SK-N-MC (cell line): ENCODE data around the gene FBH1.
"Not testable (repeated sequence)": the region's sequence is repeated elsewhere in the genome, so short reads cannot be mapped to it uniquely, and the experiment has no call there.

ENCODE experiments used
- DNase-seq: peaks from one replicate; pipeline ENCODE4 v3.0.0-alpha.2; 2011; ENCODE audit warnings: low read depth, low spot score
- H3K27ac ChIP-seq: fragments of 200-600 bp; sonication (generic); 2 replicates; pipeline ENCODE4 v1.5.1; 2016; ENCODE audit warnings: mixed run types
- H3K36me3 ChIP-seq: fragments of 200-600 bp; sonication (generic); 2 replicates; pipeline ENCODE4 v1.6.1; 2017; ENCODE audit warnings: antibody characterized with exemption, low read length, mixed read lengths; ENCODE audit not compliant: insufficient read depth
- H3K4me3 ChIP-seq: fragments of 200-600 bp; sonication (generic); 2 replicates; pipeline ENCODE4 v1.5.1; 2016
- H3K9ac ChIP-seq: fragments of 200-600 bp; sonication (generic); 2 replicates; pipeline ENCODE4 v1.8.0; 2017; ENCODE audit warnings: mixed run types, mixed read lengths; ENCODE audit not compliant: insufficient read length
- H3K9me3 ChIP-seq: fragments of 200-600 bp; sonication (generic); 2 replicates; pipeline ENCODE4 v1.6.1; 2017; ENCODE audit warnings: low read depth, mild to moderate bottlenecking, antibody characterized with exemption, low read length, moderate library complexity, mixed read lengths
- EZH2 ChIP-seq: fragments of 200-600 bp; sonication (generic); IDR thresholded peaks from one replicate; pipeline ENCODE4 v1.6.1; 2017; ENCODE audit warnings: antibody characterized with exemption
- FOXP2 ChIP-seq: optimal IDR thresholded peaks from 2 replicates; pipeline ENCODE3; 2011; ENCODE audit warnings: mild to moderate bottlenecking, moderate library complexity; ENCODE audit not compliant: insufficient read depth; ENCODE audit errors: extremely low read length, control extremely low read depth
- POLR2AphosphoS5 ChIP-seq: IDR thresholded peaks from 2 replicates; pipeline ENCODE4 v1.6.1; 2012; ENCODE audit warnings: mild to moderate bottlenecking, low read depth, low read length, borderline replicate concordance

FBH1 gene

DNA sequence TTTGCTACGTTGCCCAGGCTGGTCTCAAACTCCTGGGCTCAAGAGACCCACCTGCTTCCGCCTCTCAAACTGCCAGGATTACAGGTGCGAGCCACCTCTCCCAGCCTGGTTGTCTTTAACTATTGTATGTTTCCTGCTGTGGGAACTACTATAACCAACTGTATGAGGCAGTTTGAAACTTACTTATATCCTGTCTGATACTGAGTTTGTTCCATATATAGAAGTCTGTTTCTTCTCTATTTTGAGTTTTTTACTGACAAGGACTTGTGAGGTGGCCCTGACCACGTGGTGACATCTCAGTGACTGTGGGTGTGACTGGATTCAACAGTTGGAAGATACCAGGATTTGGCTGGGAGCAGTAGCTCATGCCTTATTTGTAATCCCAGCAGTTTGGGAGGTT, 14.2 kb downstream of the FBH1 start:
- Histone ChIP-seq H3K36me3 (peaks cover 5% of the 10 kb centered on the region; the same call in 1 of the 2 replicates), H3K4me3 (no peak overlapping the region), H3K9me3 (no peaks in the 10 kb centered on the region), H3K27ac (no peak overlapping the region), H3K9ac (no peak overlapping the region)
- no peak for DNase-seq
- no peak for TF ChIP-seq FOXP2
- TF ChIP-seq EZH2 = no peak
- TF ChIP-seq POLR2AphosphoS5 = no peak

DNA sequence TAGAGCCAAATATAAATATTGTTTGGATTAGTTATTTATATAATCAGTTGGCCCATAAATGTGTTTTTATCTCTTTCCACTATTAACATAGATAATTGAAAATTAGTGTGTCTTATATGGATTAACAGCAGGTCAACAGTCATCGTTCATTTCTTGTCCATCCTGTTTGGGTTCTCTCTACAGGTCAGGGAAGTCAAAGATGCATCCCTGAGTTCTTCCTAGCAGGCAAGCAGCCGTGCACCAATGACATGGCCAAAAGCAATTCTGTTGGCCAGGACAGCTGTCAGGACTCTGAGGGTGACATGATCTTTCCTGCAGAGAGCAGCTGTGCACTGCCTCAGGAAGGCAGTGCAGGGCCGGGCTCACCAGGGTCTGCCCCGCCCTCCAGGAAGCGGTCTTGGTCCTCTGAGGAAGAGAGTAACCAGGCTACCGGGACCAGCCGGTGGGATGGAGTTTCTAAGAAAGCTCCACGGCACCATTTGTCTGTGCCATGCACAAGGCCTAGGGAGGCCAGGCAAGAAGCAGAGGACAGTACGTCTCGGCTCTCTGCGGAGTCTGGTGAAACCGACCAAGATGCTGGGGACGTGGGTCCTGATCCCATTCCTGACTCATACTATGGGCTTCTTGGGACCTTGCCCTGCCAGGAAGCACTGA, 15.9 kb downstream of the FBH1 start:
- Histone ChIP-seq H3K4me3 (no peak overlapping the region), H3K36me3 (peaks cover 13% of the 10 kb centered on the region; the same call in 1 of the 2 replicates), H3K9ac (no peak overlapping the region), H3K27ac (no peak overlapping the region), H3K9me3 (no peaks in the 10 kb centered on the region)
- no peak for DNase-seq
- TF ChIP-seq POLR2AphosphoS5 (no peak), EZH2 (no peak), FOXP2 (no peak)

DNA sequence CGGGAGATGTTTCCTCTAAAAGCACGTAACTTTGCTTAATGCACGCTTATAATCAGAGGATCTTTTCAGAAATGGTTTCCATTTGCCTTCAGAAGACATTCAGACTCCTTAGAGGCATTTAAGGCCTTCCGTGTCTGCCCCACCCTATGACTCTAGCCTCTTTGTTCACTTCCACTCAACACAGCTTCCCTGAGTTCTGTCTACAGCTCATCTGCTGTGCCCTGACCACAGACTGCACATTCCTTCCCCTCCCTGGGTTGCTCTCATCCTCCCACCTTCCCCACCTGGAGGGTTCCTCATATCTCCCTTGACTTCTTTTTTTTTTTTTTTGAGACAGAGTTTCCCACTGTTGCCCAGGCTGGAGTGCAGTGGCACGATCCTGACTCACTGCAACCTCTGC, 16.6 kb downstream of the FBH1 start:
- Histone ChIP-seq H3K4me3 (no peak overlapping the region), H3K9me3 (no peaks in the 10 kb centered on the region), H3K27ac (no peak overlapping the region), H3K9ac (no peak overlapping the region), H3K36me3 (peaks cover 13% of the 10 kb centered on the region; the same call in 1 of the 2 replicates)
- TF ChIP-seq FOXP2 = no peak
- TF ChIP-seq POLR2AphosphoS5 = no peak
- no peak for DNase-seq

DNA sequence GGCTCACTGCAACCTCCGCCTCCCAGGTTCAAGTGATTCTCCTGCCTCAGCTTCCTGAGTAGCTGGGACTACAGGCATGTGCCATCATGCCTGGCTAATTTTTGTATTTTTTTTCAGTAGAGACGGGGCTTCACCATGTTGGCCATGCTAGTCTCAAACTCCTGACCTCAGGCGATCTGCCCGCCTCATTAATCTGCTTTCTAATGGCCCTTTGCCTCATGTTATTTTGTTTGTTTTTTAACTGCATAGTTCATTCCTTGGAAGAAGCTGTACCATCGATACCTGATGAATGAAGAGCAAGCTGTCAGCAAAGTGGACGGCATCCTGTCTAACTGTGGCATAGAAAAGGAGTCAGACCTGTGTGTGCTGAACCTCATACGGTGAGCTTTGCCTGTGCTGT, 18.6 kb downstream of the FBH1 start:
- not testable (repeated sequence) for DNase-seq, H3K27ac ChIP-seq, H3K9ac ChIP-seq, H3K4me3 ChIP-seq, H3K9me3 ChIP-seq
- H3K36me3 ChIP-seq = peaks cover 13% of the 10 kb centered on the region; the same call in 1 of the 2 replicates

DNA sequence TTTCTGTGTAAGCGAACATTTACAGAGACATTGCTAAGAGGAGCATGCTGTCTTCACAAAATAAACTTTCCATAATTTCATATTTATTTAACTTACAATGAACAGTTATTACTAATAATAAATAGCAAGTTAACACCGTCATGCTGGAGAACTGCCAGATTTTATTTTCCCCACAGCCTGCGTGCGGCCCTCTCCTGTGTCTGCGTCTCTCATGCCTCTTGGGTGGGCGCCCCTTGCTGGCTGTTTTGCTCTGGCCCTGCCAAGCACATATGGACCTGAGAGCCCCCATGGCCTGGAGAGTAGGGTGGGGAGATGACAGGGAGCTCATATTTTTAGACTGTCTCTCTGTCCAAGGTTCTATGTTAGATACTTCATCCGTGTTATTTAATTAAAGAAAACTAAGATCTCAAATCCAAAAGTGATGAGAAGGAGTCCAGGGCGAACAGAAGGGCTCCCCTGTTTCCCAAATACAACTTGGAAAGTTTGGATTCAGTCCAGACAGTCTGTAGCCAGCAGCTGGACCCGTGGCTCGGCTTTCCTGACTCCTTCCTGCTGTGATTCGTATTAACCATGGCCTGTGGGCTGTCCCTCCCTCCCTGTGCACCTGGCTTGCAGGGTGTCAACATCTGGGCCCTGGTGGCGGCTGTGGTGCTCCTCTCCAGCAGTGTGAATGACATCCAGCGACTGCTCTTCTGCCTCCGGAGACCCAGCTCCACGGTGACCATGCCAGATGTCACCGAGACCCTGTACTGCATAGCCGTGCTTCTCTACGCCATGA, 20.5 kb downstream of the FBH1 start:
- Histone ChIP-seq H3K27ac (no peak overlapping the region), H3K9me3 (no peaks in the 10 kb centered on the region), H3K9ac (no peak overlapping the region), H3K36me3 (peaks cover 22% of the 10 kb centered on the region; the same call in 1 of the 2 replicates), H3K4me3 (no peak overlapping the region)
- DNase-seq = no peak
- TF ChIP-seq EZH2 (no peak), POLR2AphosphoS5 (no peak), FOXP2 (no peak)

DNA sequence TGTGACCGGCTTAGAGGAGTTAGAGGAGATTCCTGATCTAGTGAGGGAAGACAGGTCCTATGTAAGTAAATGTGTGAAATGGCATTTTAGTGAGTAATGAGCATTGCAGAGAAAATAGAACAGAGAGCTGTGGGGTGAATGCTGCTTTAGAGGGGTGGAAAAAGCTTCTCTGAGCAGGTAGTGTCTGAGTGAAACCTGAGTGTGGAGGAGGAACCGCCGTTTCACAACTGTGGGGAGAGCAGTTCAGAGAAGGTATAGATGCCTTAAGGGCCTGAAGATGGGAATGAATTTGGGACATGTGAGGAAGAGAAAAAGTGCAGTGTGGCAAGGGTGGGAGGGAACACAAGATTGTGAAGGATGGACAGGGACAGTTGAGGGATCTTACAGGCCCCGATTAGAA, 21.6 kb downstream of the FBH1 start:
- Histone ChIP-seq H3K4me3 (no peak overlapping the region), H3K9ac (no peak overlapping the region), H3K27ac (no peak overlapping the region), H3K36me3 (peaks cover 22% of the 10 kb centered on the region; the same call in 1 of the 2 replicates), H3K9me3 (no peaks in the 10 kb centered on the region)
- DNase-seq = no peak
- TF ChIP-seq POLR2AphosphoS5 (no peak), FOXP2 (no peak), EZH2 (no peak)

DNA sequence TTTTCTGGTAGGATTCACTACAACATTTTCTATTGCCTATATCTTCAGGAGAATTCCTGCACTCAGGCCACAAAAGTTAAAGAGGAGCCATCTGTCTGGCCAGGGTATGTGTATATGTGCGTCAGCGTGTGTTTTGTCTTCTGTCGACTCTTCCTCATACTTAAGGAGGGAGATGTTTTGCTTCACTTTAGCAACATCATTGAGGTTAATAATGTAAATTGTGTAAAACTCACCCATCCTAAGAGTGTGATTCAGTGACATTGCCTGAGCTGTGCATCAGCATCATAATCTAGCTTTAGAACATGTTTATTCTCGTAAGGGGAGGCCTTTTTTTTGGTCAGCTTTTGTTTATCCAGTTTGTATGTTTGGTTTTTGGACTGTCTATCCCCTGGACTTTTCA, 23.7 kb downstream of the FBH1 start:
- Histone ChIP-seq H3K4me3 (no peak overlapping the region), H3K36me3 (peaks cover 29% of the 10 kb centered on the region; the same call in 1 of the 2 replicates), H3K9me3 (no peaks in the 10 kb centered on the region), H3K9ac (no peak overlapping the region), H3K27ac (no peak overlapping the region)
- TF ChIP-seq POLR2AphosphoS5 = no peak
- no peak for TF ChIP-seq EZH2
- TF ChIP-seq FOXP2 = no peak
- no peak for DNase-seq

DNA sequence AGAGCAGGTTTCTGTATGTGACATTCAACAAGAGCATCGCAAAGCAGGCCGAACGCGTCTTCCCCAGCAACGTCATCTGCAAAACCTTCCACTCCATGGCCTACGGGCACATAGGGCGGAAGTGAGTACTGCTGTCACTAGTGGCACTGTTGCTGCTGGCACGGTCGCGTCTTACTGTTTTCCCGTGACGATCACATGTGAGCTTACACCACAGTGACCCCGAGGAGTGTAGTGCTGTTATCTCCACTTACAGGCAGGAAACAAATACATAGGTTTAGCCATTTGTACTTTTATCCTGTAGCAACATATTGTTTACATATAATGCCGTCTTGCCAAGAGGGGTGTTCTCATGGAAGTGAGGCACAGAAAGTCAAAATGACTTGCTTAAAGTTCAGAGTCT, 25.4 kb downstream of the FBH1 start:
- Histone ChIP-seq H3K9me3 (no peaks in the 10 kb centered on the region), H3K27ac (no peak overlapping the region), H3K9ac (no peak overlapping the region), H3K4me3 (no peak overlapping the region), H3K36me3 (peaks cover 23% of the 10 kb centered on the region; the same call in 1 of the 2 replicates)
- TF ChIP-seq FOXP2 (no peak), POLR2AphosphoS5 (no peak)
- no peak for DNase-seq
